Vagina (tissue), 2 donors: ENCODE data around the gene DUSP3.

Experiments
- POLR2A ChIP-seq, 2 donors: fragments of 450-650 bp; IDR thresholded peaks; one replicate each; pipeline ENCODE4 v1.6.1; 2017; ENCODE audit warnings: antibody characterized with exemption in 2 of 2, mild to moderate bottlenecking in 2 of 2, moderate library complexity in 2 of 2
- TF ChIP-seq, protein P1 (sequence below), 3 experiments: fragments of 450-650 bp in 2 of 3; fragments of 200-600 bp in 1 of 3; sonication (generic) in 1 of 3; IDR thresholded peaks; one replicate each; pipeline ENCODE4 v1.5.1; 2017 to 2019; ENCODE audit warnings: antibody characterized with exemption in 3 of 3, mild to moderate bottlenecking in 2 of 3, moderate library complexity in 2 of 3

GRCh38 chr17:43808076-43808475, 29.3 kb upstream of the DUSP3 start:
- TF ChIP-seq, protein P1, sequence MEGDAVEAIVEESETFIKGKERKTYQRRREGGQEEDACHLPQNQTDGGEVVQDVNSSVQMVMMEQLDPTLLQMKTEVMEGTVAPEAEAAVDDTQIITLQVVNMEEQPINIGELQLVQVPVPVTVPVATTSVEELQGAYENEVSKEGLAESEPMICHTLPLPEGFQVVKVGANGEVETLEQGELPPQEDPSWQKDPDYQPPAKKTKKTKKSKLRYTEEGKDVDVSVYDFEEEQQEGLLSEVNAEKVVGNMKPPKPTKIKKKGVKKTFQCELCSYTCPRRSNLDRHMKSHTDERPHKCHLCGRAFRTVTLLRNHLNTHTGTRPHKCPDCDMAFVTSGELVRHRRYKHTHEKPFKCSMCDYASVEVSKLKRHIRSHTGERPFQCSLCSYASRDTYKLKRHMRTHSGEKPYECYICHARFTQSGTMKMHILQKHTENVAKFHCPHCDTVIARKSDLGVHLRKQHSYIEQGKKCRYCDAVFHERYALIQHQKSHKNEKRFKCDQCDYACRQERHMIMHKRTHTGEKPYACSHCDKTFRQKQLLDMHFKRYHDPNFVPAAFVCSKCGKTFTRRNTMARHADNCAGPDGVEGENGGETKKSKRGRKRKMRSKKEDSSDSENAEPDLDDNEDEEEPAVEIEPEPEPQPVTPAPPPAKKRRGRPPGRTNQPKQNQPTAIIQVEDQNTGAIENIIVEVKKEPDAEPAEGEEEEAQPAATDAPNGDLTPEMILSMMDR (IDR thresholded peaks at IDR 0.05), result no peak
- TF ChIP-seq POLR2A (IDR thresholded peaks at IDR 0.05), result no peak
